ENCODE results near the gene MDFI.

GRCh38 chr6:41654698-41655151, 16.5 kb downstream of the MDFI start:
- TF ChIP-seq, protein P1, sequence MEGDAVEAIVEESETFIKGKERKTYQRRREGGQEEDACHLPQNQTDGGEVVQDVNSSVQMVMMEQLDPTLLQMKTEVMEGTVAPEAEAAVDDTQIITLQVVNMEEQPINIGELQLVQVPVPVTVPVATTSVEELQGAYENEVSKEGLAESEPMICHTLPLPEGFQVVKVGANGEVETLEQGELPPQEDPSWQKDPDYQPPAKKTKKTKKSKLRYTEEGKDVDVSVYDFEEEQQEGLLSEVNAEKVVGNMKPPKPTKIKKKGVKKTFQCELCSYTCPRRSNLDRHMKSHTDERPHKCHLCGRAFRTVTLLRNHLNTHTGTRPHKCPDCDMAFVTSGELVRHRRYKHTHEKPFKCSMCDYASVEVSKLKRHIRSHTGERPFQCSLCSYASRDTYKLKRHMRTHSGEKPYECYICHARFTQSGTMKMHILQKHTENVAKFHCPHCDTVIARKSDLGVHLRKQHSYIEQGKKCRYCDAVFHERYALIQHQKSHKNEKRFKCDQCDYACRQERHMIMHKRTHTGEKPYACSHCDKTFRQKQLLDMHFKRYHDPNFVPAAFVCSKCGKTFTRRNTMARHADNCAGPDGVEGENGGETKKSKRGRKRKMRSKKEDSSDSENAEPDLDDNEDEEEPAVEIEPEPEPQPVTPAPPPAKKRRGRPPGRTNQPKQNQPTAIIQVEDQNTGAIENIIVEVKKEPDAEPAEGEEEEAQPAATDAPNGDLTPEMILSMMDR (IDR thresholded peaks at IDR 0.05), result no peak
- no peak for TF ChIP-seq ZFX (IDR thresholded peaks at IDR 0.05; ENCODE audit: borderline replicate concordance)
